Right cardiac atrium (tissue), 5 donors: Measurements from ENCODE around the gene NBEA. TPM values are rescaled to one million over a fixed set of nuclear protein-coding genes. Genes with fewer than 3 reads are reported as not detected.
"Not testable (repeated sequence)": the region's sequence is repeated elsewhere in the genome, so short reads cannot be mapped to it uniquely, and the experiment has no call there.

ENCODE experiments used
- ATAC-seq, 2 donors: fragments of 200-7000 bp; cut with Tn5 transposase; one replicate each; pipeline versions ENCODE4 v1.8.0 to v1.9.1; 2020; ENCODE audit warnings: moderate library complexity in 2 of 2, mild to moderate bottlenecking in 1 of 2
- DNase-seq, 3 donors: peaks; one replicate each; pipeline ENCODE4 v3.0.0-alpha.2; 2020
- H3K27ac ChIP-seq: one replicate; pipeline ENCODE4 v1.5.1; 2013; ENCODE audit warnings: mild to moderate bottlenecking, low read length, control low read depth, moderate library complexity
- H3K27me3 ChIP-seq: one replicate; pipeline ENCODE4 v1.6.1; 2013; ENCODE audit not compliant: control insufficient read depth, insufficient read depth
- H3K4me1 ChIP-seq: one replicate; pipeline ENCODE4 v1.6.1; 2013; ENCODE audit warnings: low read length; ENCODE audit not compliant: control insufficient read depth, insufficient read depth
- H3K4me3 ChIP-seq: one replicate; pipeline ENCODE4 v1.5.1; 2013; ENCODE audit warnings: low read length, control low read depth
- H3K9me3 ChIP-seq: one replicate; pipeline ENCODE4 v1.6.1; 2013; ENCODE audit warnings: low read length; ENCODE audit not compliant: control insufficient read depth
- WGBS: extraction: QIAGEN DNeasy Blood & Tissue Kit; methylation state at CpG from one replicate; pipeline ENCODE4 v1.1.7; 2013; 5-methylcytosine and 5-hydroxymethylcytosine counted together
- intact Hi-C, 4 donors: fragments of 100-400 bp; cut with DNase I; formaldehyde crosslinking; loops; one replicate each; pipeline versions ENCODE4 v1.11.0 to v1.14.0; 2022 to 2023
- long read RNA-seq, 4 donors: library from polyadenylated mRNA; unstranded; transcript quantifications; one replicate each; pipeline ENCODE4 v2.0.0, GENCODE V29; 2020 to 2021
- polyA plus RNA-seq: library from polyadenylated mRNA; stranded (reverse); fragments of 200-250 nt; gene quantifications from one replicate; pipeline ENCODE4 v1.2.3, GENCODE V29; 2013
- total RNA-seq, 4 donors: library from RNA; stranded (reverse); fragmentation: NEBNext Ultra II Directional; extraction: Animal tissue kit (Norgen Biotek cat#: 25700); gene quantifications; one replicate each; pipeline ENCODE4 v1.2.1, GENCODE V29; 2021
- donor health status: healthy with polysubstance abuse.
- donor health status: DM: no; HTN: yes; CAD: no.
- donor health status: DM: no; HTN: no; CAD: no.
- donor health status: DM: no; HTN: yes; CAD: no; lungs with severe emphysema.
- donor health status: DM: yes; HTN: yes; CAD: no.

The NBEA gene
- total RNA-seq (10 to 100 TPM; 16.4 to 20.7 (median 20.1) TPM), polyA plus RNA-seq (8.1 TPM)
- long read RNA-seq, donor 1, partial matches to known transcripts = 7 of 13 reads
- long read RNA-seq, donor 1, other reads (novel, unspliced or antisense) = 6 of 13 reads
- long read RNA-seq, donor 2, partial matches to known transcripts = 1 of 4 reads
- long read RNA-seq, donor 2, other reads (novel, unspliced or antisense) = 3 of 4 reads
- long read RNA-seq, donor 3, partial matches to known transcripts = 3 of 10 reads
- long read RNA-seq, donor 3, other reads (novel, unspliced or antisense) = 7 of 10 reads
- long read RNA-seq, donor 4, partial matches to known transcripts = 1 of 4 reads
- long read RNA-seq, donor 4, other reads (novel, unspliced or antisense) = 3 of 4 reads

DNA sequence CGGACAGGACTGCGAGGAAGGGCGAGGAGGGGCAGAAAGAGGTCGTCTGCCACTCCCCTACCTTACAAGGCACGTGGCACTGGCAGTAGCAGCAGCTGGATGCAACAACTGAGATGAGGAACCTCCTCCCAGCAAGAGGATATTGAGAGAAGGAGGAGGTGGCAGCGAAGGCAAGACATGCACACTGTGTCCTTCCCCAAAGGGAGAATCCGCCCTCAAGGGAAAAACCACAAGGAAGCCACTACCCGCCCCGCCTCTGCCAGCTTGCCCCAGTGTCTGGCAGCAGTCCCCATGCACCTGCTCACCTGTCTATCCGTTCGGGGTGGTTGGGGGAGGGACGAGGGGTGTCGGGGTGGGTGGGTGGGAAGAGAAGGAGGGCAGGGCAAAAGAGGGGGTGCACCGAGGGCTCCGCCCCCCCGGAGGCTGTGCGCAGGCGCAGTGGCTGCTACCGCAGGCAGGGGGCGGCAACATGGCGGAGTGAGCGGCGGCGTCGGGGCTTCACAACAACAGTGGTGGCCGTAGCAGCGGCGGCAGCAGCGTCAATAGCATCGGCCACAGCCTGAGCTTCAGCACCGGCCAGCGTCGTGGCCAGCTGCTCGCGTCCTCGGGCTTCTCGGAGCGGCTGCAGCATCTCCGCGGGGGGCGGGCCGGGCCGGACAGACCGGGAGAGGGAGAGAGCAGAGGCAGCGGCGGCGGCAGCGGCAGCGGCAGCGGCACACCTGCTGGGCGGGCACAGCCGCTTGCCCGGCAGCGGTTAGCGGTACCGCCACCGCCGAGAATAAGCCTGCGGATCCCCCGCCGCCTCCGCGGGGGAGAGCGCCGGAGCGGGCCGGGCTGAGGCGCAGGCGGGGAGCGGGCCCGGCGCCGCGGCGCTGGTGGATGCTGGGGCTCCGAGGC, at the start of gene NBEA:
NBEA (plus strand) TSS at position 436 of the 897 bp plus-strand sequence. CDS start 551 bp downstream, outside the sequence.
- Histone ChIP-seq H3K4me1 (no peaks in the 10 kb centered on the region), H3K27ac (peak within 1 kb of the TSS; percentile 87), H3K4me3 (peak within 1 kb of the TSS; percentile 86), H3K27me3 (no peaks in the 10 kb centered on the region), H3K9me3 (no peaks in the 10 kb centered on the region)
- under 1% methylated on average over 75 of the region's 76 CpGs for WGBS
- ATAC-seq (peak; percentile 93 to 94), DNase-seq (peak; percentile 81 to 93 (median 90))
- intact Hi-C loops = no loop called here

DNA sequence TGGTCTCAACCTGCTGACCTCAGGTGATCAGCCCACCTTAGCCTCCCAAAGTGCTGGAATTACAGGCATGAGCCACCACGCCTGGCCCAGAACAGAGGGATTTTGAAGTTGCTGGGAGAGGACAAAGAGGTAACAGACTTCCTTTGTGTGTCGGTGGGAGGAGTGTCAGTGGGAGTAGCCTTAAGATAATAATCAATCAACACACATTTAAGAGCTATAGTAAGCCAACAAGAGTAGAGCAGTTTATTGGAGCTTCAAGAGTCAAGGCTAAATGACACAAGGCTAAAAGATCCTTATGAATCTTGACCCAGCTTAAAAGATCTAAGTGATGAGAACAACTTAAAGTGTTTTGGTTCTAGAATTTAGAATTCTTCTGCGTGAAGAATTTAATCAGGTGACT, 47.3 kb upstream of the NBEA start:
- Histone ChIP-seq H3K4me3 (no peak overlapping the region), H3K9me3 (no peaks in the 10 kb centered on the region), H3K4me1 (no peaks in the 10 kb centered on the region), H3K27me3 (no peaks in the 10 kb centered on the region), H3K27ac (no peak overlapping the region)
- ATAC-seq (no peak), DNase-seq (no peak)
- intact Hi-C loops = no loop called here
- 77% methylated on average over 3 of the region's 3 CpGs for WGBS

- intact Hi-C loops = no loop called here
- no peak for DNase-seq
- Histone ChIP-seq H3K27me3 (no peaks in the 10 kb centered on the region), H3K27ac (no peak overlapping the region), H3K4me3 (no peak overlapping the region), H3K4me1 (no peaks in the 10 kb centered on the region), H3K9me3 (no peaks in the 10 kb centered on the region)
- no peak for ATAC-seq
- 79% methylated on average over 3 of the region's 3 CpGs for WGBS
Observed at GRCh38 chr13:34897220-34897619, 44.9 kb upstream of the NBEA start.

DNA sequence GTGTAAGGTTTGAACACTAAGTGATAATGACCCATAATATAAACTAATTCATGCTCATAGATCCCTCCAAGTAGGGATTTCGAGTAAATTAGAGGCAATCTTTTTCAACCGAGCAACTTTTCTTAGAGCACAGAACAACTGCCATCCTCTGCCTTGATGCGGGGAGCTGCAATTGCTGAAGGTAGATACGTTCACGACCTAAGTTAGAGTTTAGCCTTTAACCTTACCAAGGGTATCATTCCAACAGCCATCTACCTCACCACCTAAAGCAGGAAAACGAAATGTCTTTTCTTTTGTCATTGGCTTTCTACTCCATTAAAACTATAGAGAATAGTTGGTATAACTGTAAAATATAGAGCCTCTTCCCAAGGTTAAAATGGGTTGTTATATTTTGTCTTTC, 42.2 kb upstream of the NBEA start:
- Histone ChIP-seq H3K27ac (no peak overlapping the region), H3K4me3 (no peak overlapping the region), H3K9me3 (no peaks in the 10 kb centered on the region), H3K27me3 (no peaks in the 10 kb centered on the region), H3K4me1 (no peaks in the 10 kb centered on the region)
- ATAC-seq (no peak), DNase-seq (no peak)
- intact Hi-C loops = no loop called here
- 50% methylated on average over 6 of the region's 6 CpGs for WGBS

DNA sequence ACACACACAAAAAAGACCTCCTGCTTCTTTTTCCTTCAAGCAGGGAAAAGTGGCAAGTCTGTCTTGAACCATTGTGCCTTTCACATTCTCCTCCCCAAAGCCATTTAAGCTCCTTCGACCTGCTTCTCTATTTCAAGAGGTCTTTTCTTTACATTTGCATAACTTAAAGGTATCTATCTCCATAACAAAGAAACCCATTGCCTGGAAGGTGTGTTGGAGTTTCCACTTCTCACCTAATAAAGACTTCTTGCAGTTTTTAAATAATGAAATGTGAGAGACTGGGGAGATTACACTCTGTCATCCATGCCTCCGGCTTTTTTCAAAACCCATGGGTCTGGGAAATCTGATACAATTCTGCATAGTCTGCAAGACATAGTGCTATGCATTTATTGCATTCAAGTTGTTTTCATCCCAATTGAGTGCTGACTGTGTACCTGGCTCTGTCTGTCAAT, 41.8 kb upstream of the NBEA start:
- ATAC-seq (no peak), DNase-seq (no peak)
- Histone ChIP-seq H3K27ac (no peak overlapping the region), H3K4me1 (no peaks in the 10 kb centered on the region), H3K27me3 (no peaks in the 10 kb centered on the region), H3K9me3 (no peaks in the 10 kb centered on the region), H3K4me3 (no peak overlapping the region)
- intact Hi-C loops = no loop called here
- WGBS = 60% methylated on average over 2 of the region's 2 CpGs

GRCh38 chr13:34901572-34901971, 40.5 kb upstream of the NBEA start:
- intact Hi-C loops = no loop called here
- DNase-seq = no peak
- 65% methylated on average over 5 of the region's 5 CpGs for WGBS
- no peak overlapping the region for H3K27ac ChIP-seq
- no peaks in the 10 kb centered on the region for H3K4me1 ChIP-seq
- H3K4me3 ChIP-seq = no peak overlapping the region
- no peaks in the 10 kb centered on the region for H3K27me3 ChIP-seq
- H3K9me3 ChIP-seq = no peaks in the 10 kb centered on the region
- no peak for ATAC-seq

- DNase-seq = no peak
- Histone ChIP-seq H3K9me3 (no peaks in the 10 kb centered on the region), H3K27me3 (no peaks in the 10 kb centered on the region), H3K4me3 (no peak overlapping the region), H3K27ac (no peak overlapping the region), H3K4me1 (no peaks in the 10 kb centered on the region)
- ATAC-seq = no peak
- intact Hi-C loops = no loop called here
- 88% methylated on average over 2 of the region's 2 CpGs for WGBS
Observed at GRCh38 chr13:34911159-34911558, 30.9 kb upstream of the NBEA start.

GRCh38 chr13:34913040-34913439, 29.0 kb upstream of the NBEA start:
- Histone ChIP-seq H3K9me3 (no peaks in the 10 kb centered on the region), H3K4me1 (no peaks in the 10 kb centered on the region), H3K4me3 (no peak overlapping the region), H3K27ac (no peak overlapping the region), H3K27me3 (no peaks in the 10 kb centered on the region)
- ATAC-seq (peak in 1 of 2 donors; percentile 22), DNase-seq (no peak)
- 45% methylated on average over 6 of the region's 6 CpGs for WGBS
- intact Hi-C loops = no loop called here

DNA sequence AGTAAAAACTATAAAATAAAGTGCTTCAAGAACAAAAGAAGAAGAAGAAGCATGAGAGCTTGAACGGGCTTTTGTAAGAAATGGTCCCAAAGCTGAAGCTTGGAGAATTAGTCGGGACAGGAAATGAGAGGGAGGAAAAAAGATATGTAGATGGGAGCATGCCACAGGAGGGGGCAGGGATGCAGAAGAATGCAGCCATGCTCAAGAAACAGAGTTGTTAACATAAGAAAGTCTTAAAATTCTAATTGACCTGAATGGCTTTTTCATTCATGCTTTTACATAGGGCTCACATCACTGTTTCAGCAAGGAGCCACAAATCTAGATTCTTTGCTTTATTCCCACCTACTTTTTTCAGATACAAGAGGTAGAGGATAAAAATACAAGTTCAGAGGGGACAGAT, 27.7 kb upstream of the NBEA start:
- no peak overlapping the region for H3K27ac ChIP-seq
- intact Hi-C loops = no loop called here
- H3K4me3 ChIP-seq = no peak overlapping the region
- ATAC-seq (no peak), DNase-seq (no peak)
- no peaks in the 10 kb centered on the region for H3K4me1 ChIP-seq
- WGBS = 5% methylated on average over 2 of the region's 2 CpGs
- no peaks in the 10 kb centered on the region for H3K9me3 ChIP-seq
- H3K27me3 ChIP-seq = no peaks in the 10 kb centered on the region

GRCh38 chr13:34926508-34926907, 15.6 kb upstream of the NBEA start:
- H3K27me3 ChIP-seq = no peaks in the 10 kb centered on the region
- H3K4me1 ChIP-seq = no peaks in the 10 kb centered on the region
- no peak overlapping the region for H3K4me3 ChIP-seq
- intact Hi-C loops = no loop called here
- DNase-seq (no peak), ATAC-seq (no peak)
- 70% methylated on average over 1 of the region's 1 CpG for WGBS
- H3K27ac ChIP-seq = no peak overlapping the region
- H3K9me3 ChIP-seq = no peaks in the 10 kb centered on the region

DNA sequence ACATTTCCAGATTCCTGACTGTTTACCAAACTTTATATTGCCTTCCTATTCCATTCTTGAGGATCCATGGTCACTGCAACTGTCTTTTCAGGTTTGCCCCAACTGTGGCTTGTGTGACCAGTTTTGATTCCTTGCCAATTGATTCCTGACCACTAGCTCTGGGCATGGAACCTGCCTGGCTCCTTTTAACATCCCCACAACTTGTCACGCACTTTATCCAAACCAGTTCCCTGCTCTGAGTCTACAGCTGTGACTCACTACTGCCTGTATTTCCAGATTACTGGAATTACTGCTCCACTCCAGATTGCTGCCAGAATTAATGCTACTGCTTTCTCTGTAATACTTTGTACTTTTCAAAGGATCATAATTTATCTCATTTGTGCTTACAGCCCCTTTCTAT, 13.4 kb upstream of the NBEA start:
- H3K4me3 ChIP-seq, H3K27ac ChIP-seq, H3K9me3 ChIP-seq, ATAC-seq, H3K27me3 ChIP-seq, H3K4me1 ChIP-seq, intact Hi-C loops, DNase-seq: not testable (repeated sequence)
- WGBS = 83% methylated on average over 1 of the region's 1 CpG
